ENCODE results near the gene MKX. TPM values are rescaled to one million over a fixed set of nuclear protein-coding genes. Genes with fewer than 3 reads are reported as not detected.

Gene MKX
- total and polyA plus RNA-seq, 9 of the 15 experiments (the other 6 are each of a cell fraction or from before 2014, with no cell fraction given) = 0.07 TPM; not detected in 7

GRCh38 chr10:27660711-27661110 is 84.9 kb downstream of the MKX start (continued):
- TF ChIP-seq FOSL1 (tag; conservative IDR thresholded peaks at IDR 0.05) = no peak
- no peak for TF ChIP-seq ERF (CRISPR knock-in tag; IDR thresholded peaks at IDR 0.05)
- no peak for TF ChIP-seq FOS (IDR thresholded peaks at IDR 0.05; ENCODE audit: extremely low read depth, insufficient read length)
- no peak for TF ChIP-seq ZNF592 (IDR thresholded peaks at IDR 0.05)
- TF ChIP-seq ZC3H4 (CRISPR knock-in tag; IDR thresholded peaks at IDR 0.05; ENCODE audit: borderline replicate concordance) = no peak

GRCh38 chr10:27660268-27660667 is 85.4 kb downstream of the MKX start:
- H4K20me1 ChIP-seq (replicated peaks; ENCODE audit: control insufficient read depth, insufficient read depth, low read length) = no peaks in the 10 kb centered on the region
- in situ Hi-C loops (cut with MboI) (no loop called here), intact Hi-C loops (cut with micrococcal nuclease) (loop anchor here (10.0 kb wide), 1 partner anchor 285 kb away; no protein-coding TSS in a partner anchor)
- no peak overlapping the region for H3K4me3 ChIP-seq
- H3K9ac ChIP-seq (ENCODE audit: insufficient read depth in 1 of 2, low read depth in 2 of 2, low read length in 2 of 2) = no peak overlapping the region
- DNase-seq (ENCODE audit: extremely low read depth in 1 of 4, low spot score in 3 of 4) (no peak), ATAC-seq (no peak), FAIRE-seq (no peak)
- H3K27ac ChIP-seq (ENCODE audit: extremely low read depth, low read depth, low read length) = no peak overlapping the region
- no peaks in the 10 kb centered on the region for H3K4me1 ChIP-seq (replicated peaks in 1 of 2; ENCODE audit: control insufficient read depth in 2 of 2, insufficient read depth in 2 of 2, low read length in 2 of 2)
- H3K36me3 ChIP-seq (ENCODE audit: control insufficient read depth, insufficient read depth, low read length) = no peaks in the 10 kb centered on the region
- BruUV-seq (replicated peaks) = no TSS peak
- H3K9me3 ChIP-seq (replicated peaks; ENCODE audit: control insufficient read depth, insufficient read depth, low read depth, low read length) = no peaks in the 10 kb centered on the region
- no peaks in the 10 kb centered on the region for H3K79me2 ChIP-seq (ENCODE audit: control insufficient read depth, insufficient read depth, low read length)
- no peak overlapping the region for H3K4me2 ChIP-seq (ENCODE audit: insufficient read depth, low read length)
- CTCF ChIA-PET (ENCODE audit: low intra/inter-chr PET ratio) = no interaction called here
- POLR2A ChIA-PET = interaction anchor here (0.7 kb wide), 1 partner anchor 1369 kb away, joined by 3 read pairs; no protein-coding TSS in a partner anchor
- no peaks in the 10 kb centered on the region for H3K9me1 ChIP-seq (ENCODE audit: control insufficient read depth, insufficient read depth, low read length)
- H2AFZ ChIP-seq (ENCODE audit: low read depth, low read length) = no peak overlapping the region
- H3K27me3 ChIP-seq (ENCODE audit: control insufficient read depth in 2 of 2, insufficient read depth in 2 of 2, low read length in 2 of 2) = peaks cover 14 to 18% of the 10 kb centered on the region in 2 experiments; a peak in 4 of 5 replicates
- WGBS (ENCODE audit: insufficient coverage, low coverage, missing lambda C conversion rate) = 0% methylated on average over 10 of the region's 11 CpGs
- TF ChIP-seq JUND (IDR thresholded peaks at IDR 0.05; ENCODE audit: borderline replicate concordance, low read depth, low read length) (no peak), JUND (tag; IDR thresholded peaks at IDR 0.05; ENCODE audit: borderline replicate concordance, low read depth, low read length) (no peak), RAD21 (CRISPR knock-in tag; conservative IDR thresholded peaks at IDR 0.05 in 1 of 2, IDR thresholded peaks at IDR 0.05 in 1 of 2) (no peak), TFAM (CRISPR knock-in tag; conservative IDR thresholded peaks at IDR 0.05) (no peak), ZBTB2 (IDR thresholded peaks at IDR 0.05) (no peak)
